Right lobe of liver (tissue), 6 donors: ENCODE data around the gene MAGEB4. TPM values are rescaled to one million over a fixed set of nuclear protein-coding genes. Genes with fewer than 3 reads are reported as not detected.

Experiments used
- ATAC-seq, 4 donors: fragments of 200-7000 bp; cut with Tn5 transposase; one replicate each; pipeline ENCODE4 v1.9.1; 2020; ENCODE audit warnings: mild to moderate bottlenecking in 4 of 4, moderate library complexity in 4 of 4
- DNase-seq, 3 donors: peaks; one replicate each; pipeline ENCODE4 v3.0.0-alpha.2; 2020
- H3K27ac ChIP-seq, 3 donors: fragments of 200-600 bp; one replicate each; pipeline ENCODE4 v1.8.0; 2022
- H3K27me3 ChIP-seq, 2 donors: fragments of 200-600 bp; one replicate each; pipeline ENCODE4 v1.8.0; 2022
- H3K36me3 ChIP-seq, 4 donors: fragments of 200-600 bp; sonication (generic) in 1 of 4; one replicate each; pipeline versions ENCODE4 v1.5.1 to v1.8.0; 2017 to 2022; ENCODE audit warnings: control low read depth in 1 of 4
- H3K4me1 ChIP-seq, 4 donors: fragments of 200-600 bp; sonication (generic) in 1 of 4; one replicate each; pipeline versions ENCODE4 v1.5.1 to v1.8.0; 2017 to 2022; ENCODE audit warnings: control low read depth in 1 of 4
- H3K4me3 ChIP-seq, 3 donors: fragments of 200-600 bp; one replicate each; pipeline ENCODE4 v1.8.0; 2022
- H3K9me3 ChIP-seq, 4 donors: fragments of 200-600 bp; sonication (generic) in 1 of 4; one replicate each; pipeline versions ENCODE4 v1.5.1 to v1.8.0; 2017 to 2022; ENCODE audit warnings: control low read depth in 1 of 4
- CTCF ChIP-seq, 4 donors: fragments of 200-600 bp in 3 of 4; fragments of 450-650 bp in 1 of 4; IDR thresholded peaks; one replicate each; pipeline versions ENCODE4 v1.5.1 to v1.8.0; 2016 to 2022; ENCODE audit warnings: antibody characterized with exemption in 4 of 4, mild to moderate bottlenecking in 2 of 4
- POLR2A ChIP-seq: fragments of 450-650 bp; IDR thresholded peaks from one replicate; pipeline ENCODE4 v1.6.1; 2017; ENCODE audit warnings: antibody characterized with exemption, mild to moderate bottlenecking
- WGBS: methylation state at CpG from one replicate; pipeline ENCODE4 v1.1.6; 2018; ENCODE audit warnings: low coverage, low lambda C conversion rate; ENCODE audit not compliant: insufficient coverage; ENCODE audit errors: missing lambda C conversion rate; 5-methylcytosine and 5-hydroxymethylcytosine counted together
- intact Hi-C, 2 donors: fragments of 100-400 bp; cut with DNase I; formaldehyde crosslinking; loops; one replicate each; pipeline versions ENCODE4 v1.11.2 to v1.14.1; 2022
- total RNA-seq, 6 experiments: library from RNA; depleted of rRNA in 2 of 6; stranded (reverse); fragments of >200 nt in 2 of 6; fragmentation: NEBNext Ultra II Directional in 3 of 6; extraction: Animal tissue kit (Norgen Biotek cat#: 25700) in 3 of 6; gene quantifications; one replicate each; pipeline versions ENCODE4 v1.1.0 to v1.2.4, GENCODE V29; 2016 to 2023
- donor health status: DM: no; HTN: yes; CAD: no.
- donor health status: DM: no; HTN: no; CAD: no.
- donor health status: DM: no; HTN: no; CAD: no.
- donor health status: DM: no; HTN: yes; CAD: no.
- donor health status: DM: no; HTN: yes; CAD: no.

The MAGEB4 gene
- total RNA-seq, 6 experiments from 2014 or later, result not detected

- intact Hi-C loops, result no loop called here
- no peak overlapping the region for H3K27ac ChIP-seq
- TF ChIP-seq CTCF (IDR thresholded peaks at IDR 0.05) (no peak), POLR2A (no peak)
- no peak for DNase-seq
- no peak for ATAC-seq
- H3K9me3 ChIP-seq, result no peaks in the 10 kb centered on the region
- H3K27me3 ChIP-seq, result peaks cover 0 to 4% of the 10 kb centered on the region in 2 donors
- H3K4me1 ChIP-seq, result no peaks in the 10 kb centered on the region
- WGBS, result 44% methylated on average over 2 of the region's 2 CpGs
- H3K36me3 ChIP-seq, result no peaks in the 10 kb centered on the region
- no peak overlapping the region for H3K4me3 ChIP-seq
Observed at GRCh38 chrX:30259927-30260326, 18.1 kb downstream of the MAGEB4 start.

- Histone ChIP-seq H3K27ac (no peak overlapping the region), H3K4me1 (no peaks in the 10 kb centered on the region), H3K36me3 (no peaks in the 10 kb centered on the region), H3K4me3 (no peak overlapping the region), H3K27me3 (peaks cover 0 to 4% of the 10 kb centered on the region in 2 donors), H3K9me3 (no peaks in the 10 kb centered on the region)
- DNase-seq (no peak), ATAC-seq (no peak)
- no peak for TF ChIP-seq POLR2A
- no peak for TF ChIP-seq CTCF (IDR thresholded peaks at IDR 0.05)
- intact Hi-C loops, result no loop called here
Observed at GRCh38 chrX:30261012-30261411, 19.2 kb downstream of the MAGEB4 start.

- Histone ChIP-seq H3K27me3 (peaks cover 0 to 4% of the 10 kb centered on the region in 2 donors), H3K27ac (no peak overlapping the region), H3K4me3 (no peak overlapping the region), H3K4me1 (no peaks in the 10 kb centered on the region), H3K9me3 (no peaks in the 10 kb centered on the region), H3K36me3 (no peaks in the 10 kb centered on the region)
- 29% methylated on average over 1 of the region's 1 CpG for WGBS
- no peak for ATAC-seq
- TF ChIP-seq CTCF (IDR thresholded peaks at IDR 0.05) (no peak), POLR2A (no peak)
- no peak for DNase-seq
- intact Hi-C loops, result no loop called here
Observed at GRCh38 chrX:30262763-30263162, 21.0 kb downstream of the MAGEB4 start.

GRCh38 chrX:30270639-30271038 lies 28.8 kb downstream of the MAGEB4 start:
- no peak for TF ChIP-seq CTCF (IDR thresholded peaks at IDR 0.05)
- no peak for TF ChIP-seq POLR2A
- intact Hi-C loops, result no loop called here
- Histone ChIP-seq H3K9me3 (no peaks in the 10 kb centered on the region), H3K4me1 (no peaks in the 10 kb centered on the region), H3K27ac (no peak overlapping the region), H3K36me3 (no peaks in the 10 kb centered on the region), H3K4me3 (no peak overlapping the region), H3K27me3 (no peaks in the 10 kb centered on the region)
- ATAC-seq (no peak), DNase-seq (no peak)
- 55% methylated on average over 3 of the region's 3 CpGs for WGBS

GRCh38 chrX:30275498-30275897 lies 33.7 kb downstream of the MAGEB4 start:
- no peaks in the 10 kb centered on the region for H3K27me3 ChIP-seq
- WGBS, result 0% methylated on average over 1 of the region's 1 CpG
- no peaks in the 10 kb centered on the region for H3K36me3 ChIP-seq
- no peaks in the 10 kb centered on the region for H3K4me1 ChIP-seq
- TF ChIP-seq POLR2A (no peak), CTCF (IDR thresholded peaks at IDR 0.05) (peak; percentile 25 to 42 (median 31))
- no peak overlapping the region for H3K27ac ChIP-seq
- DNase-seq, result no peak
- no peaks in the 10 kb centered on the region for H3K9me3 ChIP-seq
- ATAC-seq, result peak in 2 of 4 donors; percentile 28 to 49
- intact Hi-C loops, result no loop called here
- no peak overlapping the region for H3K4me3 ChIP-seq
